Dendritic cell treated with granulocyte-macrophage colony-stimulating factor and Interleukin-4, amounts not matched to agents 40 ng/mL and 50 ng/mL, for 4 days (primary cell): ENCODE data around the gene STK25.

Experiments used
- H3K27ac Mint-ChIP-seq: one replicate; pipeline ENCODE4 v1.8.0; 2022; ENCODE audit warnings: mild to moderate bottlenecking, mixed read lengths
- H3K27me3 Mint-ChIP-seq: one replicate; pipeline ENCODE4 v1.8.0; 2022; ENCODE audit warnings: mild to moderate bottlenecking, mixed read lengths
- H3K36me3 Mint-ChIP-seq: one replicate; pipeline ENCODE4 v1.8.0; 2022; ENCODE audit warnings: low read depth, mixed read lengths
- H3K4me1 Mint-ChIP-seq: one replicate; pipeline ENCODE4 v1.8.0; 2022; ENCODE audit warnings: low read depth, mixed read lengths
- H3K4me3 Mint-ChIP-seq: one replicate; pipeline ENCODE4 v1.8.0; 2022; ENCODE audit warnings: mild to moderate bottlenecking, moderate library complexity, mixed read lengths
- H3K9me3 Mint-ChIP-seq: one replicate; pipeline ENCODE4 v1.8.0; 2022; ENCODE audit warnings: mixed read lengths
- intact Hi-C: fragments of 100-400 bp; cut with micrococcal nuclease; formaldehyde crosslinking; loops from one replicate; pipeline ENCODE4 v1.15.0; 2022

STK25 gene

DNA sequence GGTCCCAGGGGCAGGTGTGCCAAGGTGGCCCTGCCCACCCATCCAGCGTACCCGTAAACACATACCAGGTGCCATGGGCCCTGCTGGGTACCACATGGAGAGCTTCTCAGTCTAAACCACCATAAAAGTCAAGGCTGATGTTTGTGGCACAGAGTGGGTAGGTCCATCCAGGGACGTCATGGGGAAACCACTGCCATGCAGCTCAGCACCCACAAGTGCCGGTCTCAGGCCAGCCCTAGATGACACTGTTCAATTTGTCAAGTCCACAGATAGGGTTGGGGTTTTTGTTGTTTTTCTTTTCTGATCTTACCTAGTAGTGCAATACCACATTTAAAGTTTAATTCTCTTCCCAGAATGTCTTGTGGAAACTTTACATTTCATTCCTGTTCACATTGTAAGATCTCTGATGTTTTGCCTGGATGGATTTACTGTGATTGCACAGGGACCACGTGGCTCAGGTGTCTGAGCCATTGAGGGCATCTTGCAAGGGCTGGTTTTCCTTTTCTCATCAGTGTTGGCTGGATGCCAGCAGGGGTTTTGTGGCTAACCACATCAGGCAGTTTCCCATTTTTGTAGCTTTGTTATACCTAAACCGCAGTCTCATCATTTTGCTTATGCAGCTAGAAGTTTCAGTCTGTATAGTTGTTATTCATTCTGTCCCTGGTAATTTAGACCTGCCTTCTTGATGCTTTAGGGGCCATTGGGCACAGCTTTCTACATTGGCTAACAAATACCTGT, 64.7 kb downstream of the STK25 start:
- Mint-ChIP-seq H3K27ac (no peak overlapping the region), H3K27me3 (peaks cover 92% of the 10 kb centered on the region), H3K36me3 (peaks cover 65% of the 10 kb centered on the region), H3K4me1 (peaks cover 17% of the 10 kb centered on the region), H3K9me3 (no peaks in the 10 kb centered on the region), H3K4me3 (no peak overlapping the region)
- intact Hi-C loops = no loop called here
